EL (cell line): Measurements from ENCODE around the gene DLG2.
"Not testable (repeated sequence)": the region's sequence is repeated elsewhere in the genome, so short reads cannot be mapped to it uniquely, and the experiment has no call there.

Experiments
- DNase-seq: peaks from one replicate; pipeline ENCODE4 v3.0.0-alpha.2; 2016

Gene DLG2

DNA sequence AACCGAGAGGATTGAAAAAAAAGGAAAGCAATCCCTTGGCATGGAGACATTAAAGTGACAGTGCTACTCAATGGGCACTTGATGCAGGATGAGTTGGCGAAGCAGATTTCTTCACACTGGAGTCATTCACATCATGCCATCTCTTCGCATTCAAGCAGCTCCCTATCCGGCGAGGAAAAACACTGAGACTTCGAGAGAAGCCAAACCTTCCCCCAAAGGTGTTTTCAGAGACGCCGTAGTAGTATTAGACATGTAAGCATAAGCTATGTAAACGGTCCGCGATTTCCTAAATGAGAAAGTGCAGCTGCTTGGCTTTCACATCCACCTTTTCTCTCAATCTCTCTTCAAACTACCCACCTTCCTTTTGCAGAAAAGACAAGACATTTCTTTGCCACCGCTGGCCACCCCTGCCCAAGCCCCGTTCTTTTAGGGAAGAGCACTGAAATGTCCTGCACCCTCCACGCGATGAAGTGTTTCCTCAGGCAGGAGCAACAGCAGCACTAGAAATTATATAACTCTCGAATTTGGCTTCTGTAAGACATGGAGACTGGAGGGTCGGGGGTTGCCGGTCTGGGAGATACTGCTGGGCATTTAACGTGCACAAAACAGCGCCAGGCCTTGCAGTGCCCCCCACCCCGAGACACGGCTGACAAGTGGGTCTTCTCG is at the start of gene DLG2:
Gene DLG2 (minus strand): TSS at position 13 of the 666 bp plus-strand sequence.
- peak; percentile 53 for DNase-seq

DNA sequence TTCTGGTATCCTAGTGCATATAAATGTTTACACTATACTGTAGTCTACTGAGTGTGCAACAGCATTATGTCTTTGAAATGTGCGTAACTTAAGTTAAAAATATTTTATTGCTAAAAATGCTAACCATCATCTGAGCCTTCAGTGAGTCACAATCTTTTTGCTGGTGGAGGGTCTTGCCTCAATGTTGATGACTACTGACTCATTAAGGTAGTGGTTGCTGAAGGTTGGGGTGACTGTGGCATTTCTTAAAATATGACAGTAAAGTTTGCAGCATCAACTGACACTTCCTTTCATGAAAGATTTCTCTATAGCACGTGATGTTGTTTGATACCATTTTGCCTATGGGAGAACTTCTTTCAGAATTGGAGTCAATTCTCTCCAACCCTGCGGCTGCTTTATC is 46.2 kb upstream of the DLG2 start:
- DNase-seq = no peak

DNA sequence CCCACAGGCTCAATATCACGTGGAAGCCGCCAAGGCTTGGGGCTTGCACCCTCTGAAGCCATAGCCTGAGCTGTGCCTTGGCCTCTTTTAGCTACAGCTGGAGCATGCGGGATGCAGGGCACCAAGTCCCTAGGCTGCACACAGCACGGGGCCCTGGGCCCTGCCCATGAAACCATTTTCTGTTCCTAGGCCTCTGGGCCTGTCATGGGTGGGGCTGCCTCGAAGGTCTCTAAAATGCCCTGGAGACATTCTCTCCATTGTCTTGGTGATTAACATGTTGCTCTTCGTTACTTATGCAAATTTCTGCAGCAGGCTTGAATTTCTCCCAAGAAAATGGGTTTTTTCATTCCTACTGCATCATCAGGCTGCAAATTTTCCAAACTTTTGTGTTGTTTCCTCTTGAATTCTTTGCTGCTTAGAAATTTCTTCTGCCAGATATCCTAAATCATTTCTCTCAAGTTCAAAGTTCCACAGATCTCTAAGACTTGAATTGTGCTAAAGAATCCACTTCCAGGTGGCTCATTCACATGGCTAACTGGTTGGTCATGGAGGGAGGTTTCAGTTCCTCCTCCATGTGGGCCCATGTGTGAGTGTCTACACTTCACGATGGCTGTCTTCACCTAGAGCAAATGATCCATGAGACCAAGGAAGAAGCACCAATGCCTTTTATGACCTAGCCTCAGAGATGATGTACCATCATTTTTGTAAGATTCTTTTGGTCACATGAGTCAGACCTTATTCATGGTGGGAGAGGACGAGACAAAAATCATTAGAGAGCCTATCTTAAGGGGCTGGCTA is 45.2 kb upstream of the DLG2 start:
- DNase-seq = peak; percentile 13

DNA sequence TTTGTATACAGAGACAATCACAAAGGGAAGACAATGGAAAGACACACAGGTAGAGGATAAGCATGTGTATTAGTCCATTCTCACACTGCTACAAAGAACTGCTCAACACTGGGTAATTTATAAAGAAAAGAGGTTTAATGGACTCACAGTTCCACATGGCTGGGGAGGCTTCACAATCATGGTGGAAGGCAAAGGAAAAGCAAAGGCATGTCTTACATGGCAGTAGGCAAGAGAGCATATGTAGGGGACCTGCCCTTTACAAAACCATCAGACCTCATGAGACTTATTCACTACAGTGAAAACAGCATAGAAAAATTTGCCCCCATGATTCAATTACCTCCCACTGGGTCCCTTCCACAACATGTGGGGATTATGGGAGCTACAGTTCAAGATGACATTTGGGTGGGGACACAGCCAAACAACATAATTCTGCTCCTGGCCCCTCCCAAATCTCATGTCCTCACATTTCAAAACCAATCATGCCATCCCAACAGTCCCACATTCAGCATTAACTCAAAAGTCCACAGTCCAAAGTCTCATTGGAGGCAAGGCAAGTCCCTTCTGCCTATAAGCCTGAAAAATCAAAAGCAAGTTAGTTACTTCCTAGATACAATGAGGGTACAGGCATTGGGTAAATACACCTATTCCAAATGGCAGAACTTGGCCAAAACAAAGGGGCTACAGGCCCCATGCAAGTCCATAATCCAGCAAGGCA is 44.0 kb upstream of the DLG2 start:
- DNase-seq = not testable (repeated sequence)

DNA sequence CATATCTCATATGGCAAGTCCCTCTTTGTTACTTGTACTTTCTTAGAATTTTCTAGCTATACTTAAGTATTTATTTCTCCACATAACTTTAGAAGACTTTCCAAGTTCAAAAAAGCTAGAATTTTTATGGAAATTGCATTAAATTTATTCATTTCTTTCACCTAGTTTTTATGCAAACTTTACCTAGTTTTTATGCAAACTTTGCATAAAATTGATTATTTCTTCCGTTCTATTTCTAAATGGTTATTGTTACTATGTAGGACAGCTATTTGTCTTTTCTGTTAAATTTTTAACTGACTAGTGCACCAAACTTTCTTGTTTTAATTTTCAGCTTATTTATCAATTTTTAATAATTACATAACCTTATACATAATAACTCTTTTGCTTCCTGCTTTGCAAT is 41.0 kb upstream of the DLG2 start:
- DNase-seq = no peak

DNA sequence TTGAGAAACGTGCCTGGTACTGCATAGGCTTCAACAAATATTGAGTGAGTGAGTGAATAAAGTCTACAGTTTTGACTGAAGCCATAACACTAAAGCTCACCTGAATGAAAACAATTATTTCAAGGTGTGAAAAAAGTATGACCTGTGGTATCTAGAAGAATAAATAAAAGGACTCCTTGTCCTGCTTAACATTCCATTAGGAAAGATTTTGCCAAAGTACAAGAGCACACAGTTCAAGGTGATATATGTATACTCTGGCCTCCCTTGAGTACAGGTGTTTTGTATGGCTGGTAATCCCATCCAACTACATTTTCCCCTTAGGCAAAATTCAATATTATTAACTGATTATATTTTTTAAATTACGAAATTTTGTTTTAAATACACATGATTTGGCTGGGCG is 39.5 kb upstream of the DLG2 start:
- no peak for DNase-seq

DNA sequence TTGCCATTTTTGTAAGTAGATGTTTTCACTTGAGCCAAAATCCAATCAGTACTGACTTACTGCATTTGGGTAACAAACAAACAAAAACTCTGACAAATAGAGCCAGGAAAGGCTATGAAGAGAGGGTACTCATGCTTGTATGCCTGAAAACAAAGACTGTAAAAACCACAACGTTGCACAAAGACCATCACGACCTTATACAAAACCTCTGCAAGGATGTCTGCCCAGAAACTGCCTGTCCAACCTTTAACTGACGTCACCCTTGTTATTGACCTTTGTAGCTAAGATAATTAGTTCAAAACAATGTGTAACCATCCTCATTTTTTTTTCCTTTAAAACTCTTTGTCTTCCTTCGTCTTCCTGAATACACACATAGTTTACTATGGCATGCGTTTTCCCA is 38.6 kb upstream of the DLG2 start:
- DNase-seq = no peak

DNA sequence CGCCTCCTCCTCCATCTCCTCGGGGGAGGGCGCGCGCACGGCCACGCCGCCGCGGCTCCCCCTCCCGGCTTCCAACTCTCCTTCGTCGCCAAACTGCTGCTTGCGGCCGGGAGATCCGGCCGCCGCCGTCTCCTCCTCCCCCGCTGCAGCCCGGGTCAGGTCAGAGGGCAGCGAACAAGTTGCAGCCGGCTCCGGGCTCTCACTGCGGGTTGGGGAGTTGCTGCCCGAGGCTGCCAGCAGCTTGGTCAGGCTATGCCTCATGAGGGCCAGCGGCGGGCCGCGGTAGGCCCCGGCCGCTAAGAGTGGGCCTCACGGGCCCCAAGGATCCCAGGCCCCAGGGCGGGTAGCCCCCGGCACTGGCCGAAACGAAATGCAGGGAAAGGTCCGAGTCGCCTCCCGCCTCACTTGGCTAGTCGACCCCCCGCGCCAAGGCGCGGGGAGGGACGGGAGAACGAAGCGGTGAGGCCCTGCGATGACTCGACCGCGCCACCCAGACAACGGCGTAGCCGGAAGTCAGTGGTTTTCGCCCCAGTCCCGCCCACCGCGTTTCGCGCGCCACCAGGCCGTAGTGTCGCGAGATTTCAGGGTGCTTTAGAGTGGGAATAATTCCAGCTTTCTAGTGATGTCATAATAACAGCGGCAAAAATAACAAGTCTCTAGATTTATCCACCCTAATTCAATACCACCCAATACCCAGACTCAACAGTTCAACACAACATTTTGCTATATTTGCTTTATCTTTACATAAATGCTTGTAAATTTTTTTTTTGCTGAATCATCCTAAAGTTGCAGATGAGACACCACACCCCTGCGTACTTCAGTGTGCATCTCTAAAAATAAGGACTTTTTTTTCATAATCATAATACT is 37.7 kb upstream of the DLG2 start, which contains the start of gene CREBZF:
Gene CREBZF (minus strand): TSS at position 515 of the 867 bp plus-strand sequence. CDS start 254 bp downstream, at position 261.
- peak; percentile 94 for DNase-seq

DNA sequence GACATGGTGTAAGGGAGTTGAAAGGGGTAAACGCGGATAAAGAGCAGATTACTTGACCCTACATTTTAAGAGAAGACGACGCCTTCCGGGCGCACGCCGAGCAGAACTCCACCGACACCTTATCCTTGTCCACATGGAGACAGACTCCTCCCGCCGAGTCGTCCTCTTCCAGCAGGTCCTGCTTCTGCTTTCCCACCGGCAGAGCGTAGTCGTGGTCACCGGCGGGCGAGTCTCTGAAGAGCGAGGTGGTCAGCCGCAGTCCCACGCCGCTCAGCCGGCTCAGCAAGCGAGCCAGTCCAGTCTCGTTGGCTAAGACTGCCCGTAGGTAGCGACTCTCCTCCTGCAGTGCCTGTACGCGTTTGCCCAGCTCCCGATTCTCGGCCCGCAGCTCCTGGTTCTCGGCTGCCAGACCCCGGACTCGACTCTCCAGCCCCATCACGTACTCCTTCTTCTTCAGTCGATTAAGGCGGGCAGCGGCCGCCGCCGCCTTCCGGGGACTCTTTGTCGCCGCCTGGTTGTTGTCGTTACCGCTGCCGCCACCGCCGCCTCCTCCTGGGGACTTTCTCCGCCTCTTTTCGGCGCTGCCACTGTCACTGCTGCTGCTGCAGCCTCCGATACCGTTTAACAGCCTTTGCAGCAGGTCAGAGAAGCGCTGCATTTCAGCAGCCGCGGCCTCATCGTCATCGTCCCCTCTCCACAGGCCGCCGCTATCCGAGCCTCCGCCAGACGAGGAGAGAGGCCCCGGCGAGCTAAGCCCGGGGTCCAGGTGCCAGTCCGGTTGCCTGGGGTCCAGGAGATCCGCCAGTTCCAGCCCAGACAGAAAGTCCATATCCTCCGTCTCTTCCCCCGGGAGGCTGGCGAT is 36.8 kb upstream of the DLG2 start:
- DNase-seq = peak; percentile 68

DNA sequence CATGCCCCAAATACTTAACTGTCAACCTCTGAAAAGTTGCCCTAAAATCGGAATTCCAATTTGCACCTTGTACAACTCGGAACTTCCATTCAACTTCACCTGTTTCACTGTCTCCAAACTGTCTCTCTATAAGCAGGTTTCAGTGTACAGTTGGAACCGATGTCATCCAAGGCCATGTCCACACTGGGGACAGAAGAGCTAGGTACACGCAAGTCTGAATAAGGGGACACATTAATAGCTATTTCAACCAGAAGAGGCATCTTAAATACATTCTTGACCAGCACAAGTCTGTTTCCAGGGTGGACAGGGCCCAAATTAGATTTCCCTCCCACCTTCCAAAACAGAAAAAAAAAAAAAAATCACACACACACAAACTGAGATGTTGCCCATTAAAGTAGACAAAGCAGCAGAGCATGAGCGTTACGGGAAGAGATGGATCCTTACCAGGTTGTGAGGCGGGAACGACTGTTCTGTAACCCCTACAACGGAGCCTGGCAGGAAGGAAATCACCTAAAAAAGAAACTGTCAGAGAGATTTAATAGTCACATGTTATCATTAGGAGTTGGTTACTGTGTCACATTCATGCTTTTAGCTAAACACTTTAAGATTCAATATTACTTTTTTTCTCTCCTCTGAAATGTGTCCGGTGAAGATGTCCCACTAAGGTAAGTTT is 36.1 kb upstream of the DLG2 start:
- DNase-seq = no peak

DNA sequence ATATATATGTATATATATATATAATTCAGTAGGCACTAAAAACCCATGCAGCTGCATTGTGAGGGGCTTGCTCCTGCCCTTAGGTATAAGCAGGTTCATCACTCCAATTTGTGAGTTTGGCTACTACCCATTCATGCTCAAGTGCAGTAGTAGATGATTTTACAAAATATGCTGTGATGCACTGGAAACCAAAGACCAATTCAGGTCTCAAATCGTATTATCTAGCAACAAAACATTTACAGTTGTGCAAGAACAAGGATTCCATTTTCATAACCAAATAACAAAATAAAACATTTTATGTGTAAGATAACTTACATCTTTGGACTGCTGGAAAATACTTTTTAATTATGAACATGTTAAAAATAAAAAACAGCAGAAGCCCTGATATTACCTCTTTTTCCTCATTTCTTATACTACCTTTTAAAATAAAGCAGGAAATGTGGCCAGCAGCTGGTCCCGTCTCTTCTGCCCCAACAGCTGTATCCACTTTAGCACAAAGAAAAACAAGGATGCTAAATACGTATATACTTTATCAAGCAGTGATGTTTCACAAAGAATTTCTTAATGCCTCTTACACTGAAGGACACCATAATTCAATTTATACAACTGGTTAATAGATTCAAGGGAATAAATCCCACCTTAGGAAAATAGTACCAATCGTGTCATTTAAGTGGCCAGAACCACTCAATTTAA is 35.0 kb upstream of the DLG2 start:
- DNase-seq = no peak

DNA sequence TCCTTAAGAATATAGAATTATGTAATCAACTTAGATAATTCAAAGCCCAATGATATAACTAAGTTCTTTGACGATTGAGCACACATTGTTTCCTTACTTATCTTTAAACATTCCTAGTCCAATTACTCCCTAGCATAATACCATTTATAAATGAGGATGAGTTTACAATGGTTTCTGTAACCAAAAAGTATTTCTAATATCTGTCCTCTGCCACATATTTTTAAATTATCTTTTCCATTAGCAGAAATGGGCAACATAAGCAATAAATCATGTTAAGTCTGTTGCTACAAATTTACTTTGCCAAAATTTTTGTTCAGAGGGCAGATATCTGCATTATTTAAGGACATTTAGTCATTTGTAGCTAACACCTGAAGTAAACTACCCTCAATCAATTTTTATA is 31.0 kb upstream of the DLG2 start:
- no peak for DNase-seq

DNA sequence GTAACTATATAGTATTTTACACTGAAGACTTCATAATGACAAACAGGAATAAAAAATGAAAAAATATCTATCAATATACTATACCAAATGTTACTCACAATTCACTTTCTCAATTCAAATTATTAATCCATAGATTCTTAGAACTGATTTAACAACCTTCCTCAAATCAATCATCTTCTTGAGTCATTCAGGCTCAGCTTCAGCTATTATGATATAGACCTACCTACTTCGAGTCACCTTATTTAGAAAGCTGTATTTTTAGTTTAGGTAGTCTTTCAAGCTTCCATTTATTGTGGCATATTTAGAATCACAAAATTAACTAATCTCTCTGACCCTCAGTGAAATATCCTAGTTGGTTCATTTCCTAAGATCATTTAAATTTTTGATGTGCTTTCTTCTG is 29.6 kb upstream of the DLG2 start:
- DNase-seq = no peak

DNA sequence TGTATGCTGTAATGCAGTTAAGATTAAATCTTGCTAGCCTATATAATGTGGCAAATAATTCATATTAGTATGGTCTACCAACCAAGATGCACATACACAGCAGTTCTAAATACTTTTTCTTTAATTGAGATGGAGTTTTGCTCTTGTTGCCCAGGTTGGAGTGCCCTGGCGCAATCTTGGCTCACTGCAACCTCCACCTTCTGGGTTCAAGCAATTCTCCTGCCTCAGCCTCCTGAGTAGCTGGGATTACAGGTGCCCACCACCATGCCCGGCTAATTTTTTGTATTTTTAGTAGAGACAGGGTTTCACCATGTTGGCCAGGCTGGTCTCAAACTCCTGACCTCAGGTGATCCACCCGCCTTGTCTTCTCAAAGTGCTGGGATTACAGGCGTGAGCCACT is 27.2 kb upstream of the DLG2 start:
- not testable (repeated sequence) for DNase-seq

DNA sequence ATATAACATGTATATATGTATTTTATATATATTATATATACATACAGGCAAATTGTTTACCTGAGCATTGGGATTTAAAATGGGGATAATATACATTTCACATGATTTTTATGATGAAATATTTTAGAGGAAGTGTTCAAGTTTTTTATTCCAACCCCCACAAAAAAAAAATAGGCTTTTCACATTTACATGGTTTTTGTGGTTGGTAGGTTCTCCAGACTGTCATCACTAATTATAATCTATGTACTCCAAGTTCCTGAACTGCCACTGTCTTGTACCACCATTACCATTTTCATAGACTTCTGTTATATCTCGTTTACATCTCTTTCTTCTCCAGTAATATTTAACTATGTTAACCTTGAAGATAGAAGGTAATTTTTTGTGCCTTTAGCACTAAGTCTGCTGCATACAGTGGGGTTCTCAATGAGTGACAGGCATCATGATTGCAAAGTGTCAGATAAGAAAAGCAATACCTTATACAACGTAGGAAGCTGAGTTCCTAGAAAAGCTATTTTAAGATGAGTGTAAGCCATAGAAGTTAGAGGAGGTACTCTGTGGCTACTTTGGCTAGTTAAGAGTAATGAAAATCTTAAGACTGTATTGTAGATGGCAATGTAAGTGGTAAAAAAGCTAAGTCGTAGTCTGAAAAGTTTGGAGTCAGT is 25.8 kb upstream of the DLG2 start:
- no peak for DNase-seq

DNA sequence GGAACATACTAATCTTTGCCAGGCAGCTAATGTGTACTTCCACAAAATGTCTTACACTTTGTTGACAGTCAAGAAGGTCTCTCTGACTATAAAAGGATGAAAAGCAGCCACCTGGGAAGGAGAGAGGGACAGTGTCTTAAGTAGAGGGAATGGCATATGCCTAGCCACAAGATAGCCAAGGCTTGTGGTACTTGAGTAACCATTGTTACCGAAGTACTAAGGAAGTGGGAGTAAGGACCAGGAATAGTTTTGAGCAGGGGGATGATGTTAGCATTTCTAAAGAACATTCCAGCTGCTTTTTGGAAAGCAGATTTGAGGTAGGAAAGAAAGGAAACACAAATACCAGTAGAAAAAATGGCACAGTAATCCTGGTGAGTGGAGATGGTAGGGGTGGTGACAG is 24.0 kb upstream of the DLG2 start:
- no peak for DNase-seq

DNA sequence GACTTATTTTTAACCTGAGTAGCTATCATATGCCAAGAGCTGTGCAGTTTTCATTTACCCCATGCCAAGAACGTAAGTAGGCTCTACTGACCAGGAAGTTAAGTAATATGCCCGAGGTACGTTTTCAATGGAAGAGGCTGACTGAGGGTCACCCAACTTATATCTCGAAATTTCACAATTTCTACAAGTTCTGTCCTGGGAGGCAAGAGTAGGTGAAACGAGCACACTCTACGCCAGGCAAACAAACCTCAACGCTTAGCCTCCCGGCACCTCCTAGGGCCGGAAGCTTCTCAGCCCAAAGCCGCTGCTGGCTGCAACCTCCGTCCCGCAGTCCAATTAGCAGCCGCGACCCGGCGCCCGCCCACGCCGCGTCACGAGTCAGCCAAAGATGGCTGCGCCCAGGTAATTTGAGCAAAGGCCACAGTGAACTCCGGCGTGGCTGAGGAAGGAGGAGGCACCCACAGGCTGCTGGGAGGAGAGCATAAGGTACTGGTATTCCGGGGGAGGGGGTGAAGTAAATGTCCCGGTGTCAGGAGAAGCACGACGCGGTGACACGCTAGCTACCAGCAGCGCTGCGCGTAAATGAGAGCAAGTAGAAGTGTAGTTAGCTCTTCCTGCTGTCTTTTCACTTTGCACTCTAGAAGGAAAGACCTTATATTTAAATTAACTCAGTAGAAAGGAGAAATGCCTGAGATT is 20.6 kb upstream of the DLG2 start, which contains the start of gene TMEM126A:
Gene TMEM126A (plus strand): TSS at position 364 of the 696 bp plus-strand sequence. CDS start 2,289 bp downstream, outside the sequence.
- peak; percentile 85 for DNase-seq

DNA sequence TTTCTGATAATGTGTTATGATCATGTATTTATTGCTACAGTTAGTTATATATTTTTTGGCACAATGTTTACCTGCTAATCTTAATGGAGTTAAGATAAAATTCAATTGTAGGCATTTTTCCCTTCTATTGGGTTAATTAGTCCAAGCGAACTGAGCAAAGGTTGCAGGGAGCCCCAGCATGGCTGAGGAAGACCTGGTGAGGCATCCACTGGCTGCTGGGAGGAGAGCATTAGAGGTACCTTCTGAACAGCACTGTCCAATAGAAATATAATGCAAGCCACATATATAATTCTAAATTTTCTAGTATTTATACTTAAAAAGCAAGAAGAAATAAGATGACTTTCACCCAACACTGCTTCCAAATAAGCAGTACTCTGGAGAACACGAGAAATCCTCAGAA is 19.9 kb upstream of the DLG2 start:
- no peak for DNase-seq

DNA sequence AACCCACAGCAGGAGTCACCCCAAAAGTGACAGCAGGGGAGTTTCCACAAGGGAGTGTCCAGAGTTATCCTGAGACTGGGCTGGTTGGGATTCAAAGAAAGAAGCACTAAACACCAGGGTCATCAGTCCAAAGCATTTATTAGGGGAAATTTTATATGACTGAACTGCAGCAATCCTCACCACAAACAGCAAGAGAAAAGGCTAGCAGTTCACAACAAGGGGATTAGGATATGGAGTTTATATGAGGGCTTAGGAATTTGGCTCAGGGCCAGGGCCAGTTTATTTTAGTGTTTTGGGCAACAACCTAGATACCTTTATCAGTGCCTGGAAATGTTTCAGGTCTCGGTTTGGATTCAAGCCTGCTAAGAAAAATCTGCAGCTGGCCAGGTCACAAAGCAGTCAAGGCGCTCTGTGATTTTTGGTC is 16.1 kb upstream of the DLG2 start:
- DNase-seq = no peak
